ENCODE measurements around the gene UROD.

- TF ChIP-seq POLR2A (IDR thresholded peaks at IDR 0.05; ENCODE audit: low read depth) (no peak), EP300 (IDR thresholded peaks at IDR 0.05) (no peak), POLR2AphosphoS5 (IDR thresholded peaks at IDR 0.05) (no peak)
- TF ChIP-seq, protein P1, sequence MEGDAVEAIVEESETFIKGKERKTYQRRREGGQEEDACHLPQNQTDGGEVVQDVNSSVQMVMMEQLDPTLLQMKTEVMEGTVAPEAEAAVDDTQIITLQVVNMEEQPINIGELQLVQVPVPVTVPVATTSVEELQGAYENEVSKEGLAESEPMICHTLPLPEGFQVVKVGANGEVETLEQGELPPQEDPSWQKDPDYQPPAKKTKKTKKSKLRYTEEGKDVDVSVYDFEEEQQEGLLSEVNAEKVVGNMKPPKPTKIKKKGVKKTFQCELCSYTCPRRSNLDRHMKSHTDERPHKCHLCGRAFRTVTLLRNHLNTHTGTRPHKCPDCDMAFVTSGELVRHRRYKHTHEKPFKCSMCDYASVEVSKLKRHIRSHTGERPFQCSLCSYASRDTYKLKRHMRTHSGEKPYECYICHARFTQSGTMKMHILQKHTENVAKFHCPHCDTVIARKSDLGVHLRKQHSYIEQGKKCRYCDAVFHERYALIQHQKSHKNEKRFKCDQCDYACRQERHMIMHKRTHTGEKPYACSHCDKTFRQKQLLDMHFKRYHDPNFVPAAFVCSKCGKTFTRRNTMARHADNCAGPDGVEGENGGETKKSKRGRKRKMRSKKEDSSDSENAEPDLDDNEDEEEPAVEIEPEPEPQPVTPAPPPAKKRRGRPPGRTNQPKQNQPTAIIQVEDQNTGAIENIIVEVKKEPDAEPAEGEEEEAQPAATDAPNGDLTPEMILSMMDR (IDR thresholded peaks at IDR 0.05) = no peak
Measured at GRCh38 chr1:45040297-45040696, 28.2 kb downstream of the UROD start.

Measured in esophagus muscularis mucosa (tissue), 4 donors.